ENCODE data around the gene VIPAS39.

The VIPAS39 gene

GRCh38 chr14:77478029-77478428 lies 20.6 kb upstream of the VIPAS39 start:
- Histone ChIP-seq H3K27me3 (replicated peaks; ENCODE audit: control insufficient read depth, insufficient read depth, low read length) (no peaks in the 10 kb centered on the region), H3K4me3 (replicated peaks; ENCODE audit: low read depth, low read length) (no peak overlapping the region), H3K36me3 (ENCODE audit: control insufficient read depth, insufficient read depth, low read length) (no peaks in the 10 kb centered on the region)
- no peak for TF ChIP-seq CTCF (IDR thresholded peaks at IDR 0.05; ENCODE audit: insufficient read depth, low read length, poor library complexity, severe bottlenecking)
- no peak for DNase-seq (ENCODE audit: extremely low read depth, insufficient read length)

GRCh38 chr14:77475432-77476115 lies 18.2 kb upstream of the VIPAS39 start:
- H3K27me3 ChIP-seq (replicated peaks; ENCODE audit: control insufficient read depth, insufficient read depth, low read length) = no peaks in the 10 kb centered on the region
- no peak for DNase-seq (ENCODE audit: extremely low read depth, insufficient read length)
- no peaks in the 10 kb centered on the region for H3K36me3 ChIP-seq (ENCODE audit: control insufficient read depth, insufficient read depth, low read length)
- no peak overlapping the region for H3K4me3 ChIP-seq (replicated peaks; ENCODE audit: low read depth, low read length)
- no peak for TF ChIP-seq CTCF (IDR thresholded peaks at IDR 0.05; ENCODE audit: insufficient read depth, low read length, poor library complexity, severe bottlenecking)

GRCh38 chr14:77474479-77475177 lies 17.2 kb upstream of the VIPAS39 start:
- DNase-seq (ENCODE audit: extremely low read depth, insufficient read length) = no peak
- H3K27me3 ChIP-seq (replicated peaks; ENCODE audit: control insufficient read depth, insufficient read depth, low read length) = no peaks in the 10 kb centered on the region
- no peak overlapping the region for H3K4me3 ChIP-seq (replicated peaks; ENCODE audit: low read depth, low read length)
- no peak for TF ChIP-seq CTCF (IDR thresholded peaks at IDR 0.05; ENCODE audit: insufficient read depth, low read length, poor library complexity, severe bottlenecking)
- H3K36me3 ChIP-seq (ENCODE audit: control insufficient read depth, insufficient read depth, low read length) = no peaks in the 10 kb centered on the region

GRCh38 chr14:77473921-77474320 lies 16.5 kb upstream of the VIPAS39 start:
- H3K4me3 ChIP-seq (replicated peaks; ENCODE audit: low read depth, low read length) = no peak overlapping the region
- H3K36me3 ChIP-seq (ENCODE audit: control insufficient read depth, insufficient read depth, low read length) = peaks cover 1% of the 10 kb centered on the region
- no peak for TF ChIP-seq CTCF (IDR thresholded peaks at IDR 0.05; ENCODE audit: insufficient read depth, low read length, poor library complexity, severe bottlenecking)
- no peak for DNase-seq (ENCODE audit: extremely low read depth, insufficient read length)
- H3K27me3 ChIP-seq (replicated peaks; ENCODE audit: control insufficient read depth, insufficient read depth, low read length) = no peaks in the 10 kb centered on the region

- TF ChIP-seq CTCF (IDR thresholded peaks at IDR 0.05; ENCODE audit: insufficient read depth, low read length, poor library complexity, severe bottlenecking) = no peak
- H3K27me3 ChIP-seq (replicated peaks; ENCODE audit: control insufficient read depth, insufficient read depth, low read length) = no peaks in the 10 kb centered on the region
Measured at GRCh38 chr14:77470224-77470870, 12.9 kb upstream of the VIPAS39 start.

More at GRCh38 chr14:77470224-77470870, 12.9 kb upstream of the VIPAS39 start:
- DNase-seq (ENCODE audit: extremely low read depth, insufficient read length) = no peak
- Histone ChIP-seq H3K4me3 (replicated peaks; ENCODE audit: low read depth, low read length) (no peak overlapping the region), H3K36me3 (ENCODE audit: control insufficient read depth, insufficient read depth, low read length) (peaks cover 8% of the 10 kb centered on the region)

Data from GM06990 (cell line).